Transverse colon (tissue), 4 donors: ENCODE results near the gene TGFB1. TPM values are rescaled to one million over a fixed set of nuclear protein-coding genes. Genes with fewer than 3 reads are reported as not detected.

Source experiments
- DNase-seq: peaks from one replicate; pipeline ENCODE4 v3.0.0-alpha.2; 2019
- H3K27ac ChIP-seq, 4 donors: fragments of 200-600 bp; sonication (generic); 2 replicates each; pipeline ENCODE4 v1.5.1; 2016 to 2018; ENCODE audit warnings: inconsistent platforms in 4 of 4
- H3K27me3 ChIP-seq: fragments of 200-600 bp; sonication (generic); 2 replicates; pipeline ENCODE4 v1.5.1; 2017; ENCODE audit warnings: inconsistent platforms
- H3K36me3 ChIP-seq, 4 donors: fragments of 200-600 bp; sonication (generic); 2 replicates each; pipeline ENCODE4 v1.5.1; 2017 to 2019; ENCODE audit warnings: inconsistent platforms in 4 of 4
- H3K4me1 ChIP-seq, 4 donors: fragments of 200-600 bp; sonication (generic); 2 replicates each; pipeline ENCODE4 v1.5.1; 2017 to 2020; ENCODE audit warnings: inconsistent platforms in 4 of 4
- H3K4me3 ChIP-seq, 4 donors: fragments of 200-600 bp; sonication (generic); 1 replicate in 1 of 4; 2 replicates in 3 of 4; pipeline versions ENCODE4 v1.5.1 to v1.6.1; 2017 to 2019; ENCODE audit warnings: inconsistent platforms in 4 of 4
- H3K9me3 ChIP-seq, 2 donors: fragments of 200-600 bp; sonication (generic); 2 replicates each; pipeline ENCODE4 v1.5.1; 2017 to 2019; ENCODE audit warnings: inconsistent platforms in 2 of 2
- CTCF ChIP-seq, 5 experiments: fragments of 200-600 bp in 3 of 5; fragments of 450-650 bp in 2 of 5; sonication (generic) in 3 of 5; IDR thresholded peaks; 1 replicate in 2 of 5; 2 replicates in 3 of 5; pipeline ENCODE4 v1.5.1; 2016 to 2017; ENCODE audit warnings: antibody characterized with exemption in 5 of 5, inconsistent platforms in 3 of 5, mild to moderate bottlenecking in 2 of 5, moderate library complexity in 1 of 5
- EP300 ChIP-seq: sonication (generic); formaldehyde crosslinking; IDR thresholded peaks from one replicate; pipeline ENCODE4 v1.6.1; 2017; ENCODE audit warnings: antibody characterized with exemption, low read depth
- POLR2A ChIP-seq: fragments of 450-650 bp; IDR thresholded peaks from one replicate; pipeline ENCODE4 v1.6.1; 2016; ENCODE audit warnings: antibody characterized with exemption, mild to moderate bottlenecking, moderate library complexity
- POLR2AphosphoS5 ChIP-seq, 3 donors: sonication (generic); formaldehyde crosslinking; IDR thresholded peaks; one replicate each; pipeline ENCODE4 v1.6.1; 2016; ENCODE audit warnings: antibody characterized with exemption in 3 of 3
- WGBS, 2 donors: methylation state at CpG; one replicate each; pipeline ENCODE4 v1.1.5; 2018; ENCODE audit warnings: low coverage in 1 of 2; 5-methylcytosine and 5-hydroxymethylcytosine counted together
- in situ Hi-C, 4 donors: fragments of 200-750 bp; cut with MboI; loops; one replicate each; pipeline versions ENCODE4 v1.15.0 to v1.15.1; 2017; ENCODE audit warnings: low sequenced_read_pairs in 3 of 4, low pct_ligation_motif_present in 1 of 4, low pct_unique_long_range_greater_than_20kb in 1 of 4
- intact Hi-C: fragments of 100-400 bp; cut with DNase I; formaldehyde crosslinking; loops from one replicate; pipeline ENCODE4 v1.15.1; 2023; ENCODE audit warnings: low total_unique reads
- total RNA-seq, 4 donors: library from RNA; depleted of rRNA; stranded (reverse); fragments of >200 nt; gene quantifications; one replicate each; pipeline ENCODE4 v1.1.0, GENCODE V29; 2016

The TGFB1 gene
- total RNA-seq, 4 donors from 2014 or later, result 4.4 to 30.3 (median 9.7) TPM

DNA sequence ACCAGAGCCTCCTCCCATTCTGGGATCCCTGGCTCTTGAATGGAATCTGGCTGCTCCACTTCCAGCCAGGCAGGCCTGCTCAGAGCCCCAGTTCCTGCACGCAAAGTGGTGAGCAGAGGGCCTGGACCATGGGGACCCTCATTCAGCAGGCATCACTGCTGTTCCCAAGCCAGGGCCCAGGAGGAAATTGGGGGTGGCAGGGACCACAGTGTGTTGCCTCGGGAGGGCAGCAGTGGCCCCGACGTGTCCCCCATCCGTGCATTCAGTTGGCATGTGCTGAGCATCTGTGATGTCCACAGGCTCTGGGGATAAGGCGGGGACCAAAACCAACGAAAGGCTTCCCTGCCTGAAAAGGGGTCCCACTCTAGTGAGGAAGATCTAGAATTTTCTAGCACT lies 32.5 kb downstream of the TGFB1 start:
- H3K36me3 ChIP-seq, result peaks cover 0 to 18% (median 6%) of the 10 kb centered on the region in 4 donors
- no peak for TF ChIP-seq POLR2AphosphoS5 (IDR thresholded peaks at IDR 0.05)
- TF ChIP-seq CTCF (IDR thresholded peaks at IDR 0.05), result no peak
- no peak for TF ChIP-seq EP300
- no peak for TF ChIP-seq POLR2A
- peak overlapping the region; percentile 78 to 89 (median 83) for H3K27ac ChIP-seq
- H3K27me3 ChIP-seq, result peaks cover 12% of the 10 kb centered on the region
- intact Hi-C loops (no loop called here), in situ Hi-C loops (no loop called here)
- H3K9me3 ChIP-seq, result no peaks in the 10 kb centered on the region
- DNase-seq, result no peak
- H3K4me1 ChIP-seq, result peaks cover 26 to 48% (median 33%) of the 10 kb centered on the region in 4 donors
- no peak overlapping the region for H3K4me3 ChIP-seq
- WGBS, 2 donors, result 80% methylated on average over 7 of the region's 7 CpGs; no CpG with 5 or more reads in 1 of the 2 donors

GRCh38 chr19:41320568-41320967 lies 33.2 kb downstream of the TGFB1 start:
- TF ChIP-seq EP300, result no peak
- TF ChIP-seq POLR2AphosphoS5 (IDR thresholded peaks at IDR 0.05), result no peak
- TF ChIP-seq CTCF (IDR thresholded peaks at IDR 0.05), result no peak
- no peak for TF ChIP-seq POLR2A
- peaks cover 0 to 23% (median 6%) of the 10 kb centered on the region in 4 donors for H3K36me3 ChIP-seq

DNA sequence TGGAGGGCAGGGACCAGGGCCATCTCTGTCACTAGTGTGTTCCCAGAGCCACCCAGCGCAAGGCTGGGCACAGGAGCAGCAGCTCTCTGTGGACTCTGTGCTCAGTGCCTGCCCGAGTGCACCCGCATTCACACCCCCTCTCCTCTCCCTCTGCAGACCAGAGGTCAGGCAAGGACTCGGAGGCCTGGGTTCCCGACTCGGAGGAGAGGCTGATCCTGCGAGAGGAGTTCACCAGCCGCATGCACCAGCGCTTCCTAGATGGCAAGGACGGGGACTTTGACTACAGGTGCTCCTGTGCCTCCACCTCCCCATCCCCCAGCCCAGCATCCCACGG lies 33.6 kb downstream of the TGFB1 start:
- 95% methylated on average over 11 of the region's 11 CpGs; no CpG with 5 or more reads in 1 of the 2 donors for WGBS, 2 donors
- Histone ChIP-seq H3K27ac (no peak overlapping the region), H3K4me1 (peaks cover 17 to 38% (median 23%) of the 10 kb centered on the region in 4 donors), H3K36me3 (peaks cover 0 to 23% (median 6%) of the 10 kb centered on the region in 4 donors), H3K4me3 (no peak overlapping the region), H3K27me3 (peaks cover 3% of the 10 kb centered on the region), H3K9me3 (no peaks in the 10 kb centered on the region)
- intact Hi-C loops (no loop called here), in situ Hi-C loops (no loop called here)
- no peak for DNase-seq
- no peak for TF ChIP-seq EP300
- no peak for TF ChIP-seq POLR2AphosphoS5 (IDR thresholded peaks at IDR 0.05)
- no peak for TF ChIP-seq POLR2A
- TF ChIP-seq CTCF (IDR thresholded peaks at IDR 0.05), result no peak

More at GRCh38 chr19:41320568-41320967, 33.2 kb downstream of the TGFB1 start:
- in situ Hi-C loops (no loop called here), intact Hi-C loops (no loop called here)
- Histone ChIP-seq H3K4me3 (no peak overlapping the region), H3K27me3 (peaks cover 7% of the 10 kb centered on the region), H3K4me1 (peaks cover 20 to 42% (median 26%) of the 10 kb centered on the region in 4 donors), H3K9me3 (no peaks in the 10 kb centered on the region), H3K27ac (no peak overlapping the region)
- 90 to 100% methylated on average over 1 to 4 of the region's 4 CpGs for WGBS, 2 donors
- DNase-seq, result no peak

DNA sequence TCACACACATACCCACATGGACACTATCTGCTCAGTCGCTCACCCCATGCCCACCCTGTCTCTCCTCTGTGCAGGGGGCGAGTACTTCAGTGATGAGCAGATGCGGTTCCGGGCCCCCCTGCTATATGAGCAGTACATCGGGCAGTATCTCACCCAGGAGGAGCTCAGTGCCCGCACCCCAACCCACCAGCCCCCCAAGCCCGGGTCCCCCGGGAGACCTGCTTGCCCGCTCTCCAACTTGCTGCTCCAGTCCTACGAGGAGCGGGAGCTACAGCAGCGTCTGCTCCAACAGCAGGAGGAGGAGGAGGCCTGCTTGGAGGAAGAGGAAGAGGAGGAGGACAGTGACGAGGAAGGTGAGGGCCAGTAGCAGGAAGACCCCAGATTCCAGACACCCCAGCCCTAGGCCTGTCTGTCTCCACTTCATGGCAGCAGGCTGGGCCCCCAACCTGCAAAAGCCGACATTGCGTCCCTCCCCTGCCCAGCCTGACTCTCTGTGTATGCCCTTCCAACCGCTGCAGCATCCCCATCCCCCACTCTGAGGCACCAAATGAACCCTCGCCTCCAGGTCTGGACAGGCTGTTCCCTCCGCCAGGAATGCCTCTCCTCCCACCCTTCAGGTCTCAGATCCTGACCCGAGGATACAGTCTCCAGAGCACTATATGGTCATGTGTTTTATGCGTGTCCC lies 34.1 kb downstream of the TGFB1 start:
- in situ Hi-C loops, result no loop called here
- 91 to 95% methylated on average over 4 to 20 of the region's 20 CpGs for WGBS, 2 donors
- intact Hi-C loops, result no loop called here

More for the DNA sequence above, 34.1 kb downstream of the TGFB1 start:
- Histone ChIP-seq H3K36me3 (peaks cover 0 to 25% (median 6%) of the 10 kb centered on the region in 4 donors), H3K27me3 (no peaks in the 10 kb centered on the region), H3K9me3 (no peaks in the 10 kb centered on the region), H3K27ac (no peak overlapping the region), H3K4me1 (peaks cover 13 to 33% (median 20%) of the 10 kb centered on the region in 4 donors), H3K4me3 (no peak overlapping the region)
- no peak for DNase-seq
- TF ChIP-seq EP300, result no peak
- no peak for TF ChIP-seq POLR2A
- no peak for TF ChIP-seq POLR2AphosphoS5 (IDR thresholded peaks at IDR 0.05)
- no peak for TF ChIP-seq CTCF (IDR thresholded peaks at IDR 0.05)
